OCI-LY1 (cell line): ENCODE data around the gene UGGT1.

Experiments
- H2AFZ ChIP-seq: fragments of 200-600 bp; sonication (generic), shearing (Covaris generic); 2 replicates; pipeline ENCODE4 v1.6.0; 2014; ENCODE audit warnings: antibody characterized with exemption, mild to moderate bottlenecking, low read length
- H3F3A ChIP-seq: fragments of 200-600 bp; sonication (generic), shearing (Covaris generic); 2 replicates; pipeline ENCODE4 v1.6.0; 2014; ENCODE audit warnings: mild to moderate bottlenecking, antibody characterized with exemption, low read length, moderate library complexity; ENCODE audit not compliant: insufficient read depth
- H3K27ac ChIP-seq: fragments of 200-600 bp; sonication (generic); 2 replicates; pipeline ENCODE4 v1.5.1; 2014; ENCODE audit warnings: low read length, mixed run types, mild to moderate bottlenecking, low read depth; ENCODE audit not compliant: poor library complexity, severe bottlenecking
- H3K27me3 ChIP-seq: fragments of 200-600 bp; sonication (generic); 2 replicates; pipeline ENCODE4 v1.6.0; 2014; ENCODE audit warnings: antibody characterized with exemption, mild to moderate bottlenecking, low read length, moderate library complexity; ENCODE audit not compliant: insufficient read depth
- H3K36me3 ChIP-seq: fragments of 200-600 bp; sonication (generic); 2 replicates; pipeline ENCODE4 v1.6.1; 2014; ENCODE audit warnings: mild to moderate bottlenecking, antibody characterized with exemption, low read length, moderate library complexity, mixed read lengths; ENCODE audit not compliant: insufficient read depth
- H3K4me1 ChIP-seq: fragments of 200-600 bp; sonication (generic); 2 replicates; pipeline ENCODE4 v1.5.1; 2014; ENCODE audit warnings: mild to moderate bottlenecking, low read length, moderate library complexity; ENCODE audit not compliant: insufficient read depth, severe bottlenecking
- H3K4me2 ChIP-seq: fragments of 200-600 bp; sonication (generic), shearing (Covaris generic); 2 replicates; pipeline ENCODE4 v1.6.1; 2014; ENCODE audit warnings: low read length
- H3K4me3 ChIP-seq: fragments of 200-600 bp; sonication (generic); 2 replicates; pipeline ENCODE4 v1.5.1; 2014; ENCODE audit warnings: low read length, low read depth, mild to moderate bottlenecking, mixed read lengths; ENCODE audit not compliant: poor library complexity, severe bottlenecking
- H3K79me2 ChIP-seq: fragments of 200-600 bp; shearing (Covaris generic); 2 replicates; pipeline ENCODE4 v1.6.1; 2016; ENCODE audit warnings: mixed run types, low read length, mixed read lengths; ENCODE audit not compliant: insufficient read depth
- H3K9ac ChIP-seq: fragments of 200-600 bp; sonication (generic), shearing (Covaris generic); 2 replicates; pipeline ENCODE4 v1.6.1; 2014; ENCODE audit warnings: mild to moderate bottlenecking, low read length, mixed read lengths
- H3K9me2 ChIP-seq: fragments of 200-600 bp; sonication (generic), shearing (Covaris generic); 2 replicates; pipeline ENCODE4 v1.6.1; 2014; ENCODE audit warnings: low read depth, mild to moderate bottlenecking, low read length, mixed read lengths
- H3K9me3 ChIP-seq: fragments of 200-600 bp; shearing (Covaris generic); 2 replicates; pipeline ENCODE4 v1.6.1; 2014; ENCODE audit warnings: low read length, mixed read lengths
- H4K20me1 ChIP-seq: fragments of 200-600 bp; sonication (generic), shearing (Covaris generic); 2 replicates; pipeline ENCODE4 v1.6.0; 2016; ENCODE audit warnings: mild to moderate bottlenecking, low read length; ENCODE audit not compliant: insufficient read depth
- CTCF ChIP-seq: fragments of 200-600 bp; sonication (generic), shearing (Covaris generic); IDR thresholded peaks from 2 replicates; pipeline ENCODE4 v1.5.1; 2017; ENCODE audit warnings: mild to moderate bottlenecking, antibody characterized with exemption, low read length, moderate library complexity, mixed read lengths
- EZH2 ChIP-seq: fragments of 200-600 bp; sonication (generic), shearing (Covaris generic); IDR thresholded peaks from 2 replicates; pipeline ENCODE4 v1.8.0; 2017; ENCODE audit warnings: borderline replicate concordance, mixed run types, mild to moderate bottlenecking, antibody characterized with exemption, low read length, moderate library complexity, mixed read lengths

Gene UGGT1

GRCh38 chr2:128235581-128235980 lies 144.6 kb downstream of the UGGT1 start:
- Histone ChIP-seq H3K27ac (no peak overlapping the region), H3K4me3 (no peak overlapping the region), H3K4me2 (no peak overlapping the region), H3K27me3 (0 out of 2 replicates have a peak, but pooled peaks cover 3% of the 10 kb centered on the region), H3K9me2 (no peaks in the 10 kb centered on the region), H3K79me2 (no peaks in the 10 kb centered on the region), H3F3A (no peaks in the 10 kb centered on the region), H2AFZ (no peak overlapping the region), H3K9me3 (no peaks in the 10 kb centered on the region), H3K4me1 (peaks cover 5% of the 10 kb centered on the region), H3K9ac (no peak overlapping the region), H3K36me3 (no peaks in the 10 kb centered on the region), H4K20me1 (no peaks in the 10 kb centered on the region)
- TF ChIP-seq CTCF (no peak), EZH2 (no peak)

DNA sequence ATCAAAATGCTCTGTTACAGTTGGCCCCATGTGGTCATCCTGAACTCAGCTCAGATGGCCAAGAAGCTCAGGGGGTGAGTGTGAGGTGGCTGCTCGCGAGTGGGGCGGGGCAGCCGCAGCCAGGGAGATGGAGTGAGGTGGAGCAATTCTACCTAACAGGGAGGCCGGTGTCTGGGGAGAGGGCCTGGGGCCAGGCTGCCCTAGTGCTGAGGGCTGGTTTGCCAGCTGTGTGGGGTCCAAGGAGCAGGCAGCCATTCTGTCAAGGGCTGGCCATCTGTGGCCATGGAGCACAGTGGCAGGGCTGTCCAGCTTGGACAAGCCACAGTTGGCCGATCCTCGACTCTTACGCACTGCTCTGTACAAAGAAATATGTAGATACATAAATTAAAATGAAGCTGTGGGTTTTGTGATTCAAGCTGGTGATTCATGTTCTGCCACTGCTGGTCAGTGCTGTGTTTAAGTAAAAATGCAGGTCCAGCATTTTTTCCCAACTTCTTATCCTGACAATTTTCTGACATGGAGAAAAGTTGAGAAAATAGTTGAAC lies 145.6 kb downstream of the UGGT1 start:
- no peaks in the 10 kb centered on the region for H3F3A ChIP-seq
- peaks cover 5% of the 10 kb centered on the region for H3K4me1 ChIP-seq
- H3K27me3 ChIP-seq, result 0 out of 2 replicates have a peak, but pooled peaks cover 3% of the 10 kb centered on the region
- no peaks in the 10 kb centered on the region for H3K79me2 ChIP-seq
- H3K4me3 ChIP-seq, result no peak overlapping the region
- no peak overlapping the region for H3K4me2 ChIP-seq
- no peaks in the 10 kb centered on the region for H3K9me3 ChIP-seq
- H3K36me3 ChIP-seq, result no peaks in the 10 kb centered on the region
- H3K9me2 ChIP-seq, result no peaks in the 10 kb centered on the region
- no peak overlapping the region for H2AFZ ChIP-seq
- no peak overlapping the region for H3K9ac ChIP-seq
- H3K27ac ChIP-seq, result no peak overlapping the region
- TF ChIP-seq EZH2 (no peak), CTCF (no peak)
- no peaks in the 10 kb centered on the region for H4K20me1 ChIP-seq

DNA sequence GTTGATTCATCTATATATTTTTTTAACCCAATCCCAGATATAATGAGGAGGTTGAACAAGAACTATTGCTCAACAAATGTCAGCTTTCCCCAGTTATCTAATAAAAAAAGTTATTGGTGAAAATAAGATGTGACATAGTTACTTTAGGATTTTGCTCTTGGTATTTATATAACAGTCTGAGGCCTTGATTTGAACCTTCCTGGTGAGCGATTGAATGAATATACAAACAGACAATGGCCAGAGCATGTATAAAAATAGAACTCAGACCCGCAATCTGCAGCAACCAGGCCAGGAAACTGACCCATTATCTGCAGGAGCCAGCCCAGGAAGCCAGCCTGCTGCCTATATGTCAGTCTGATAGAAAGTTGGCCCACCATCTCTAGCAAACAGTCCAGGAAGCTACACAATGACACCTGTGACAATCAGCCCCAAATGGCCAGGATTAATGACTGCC lies 146.1 kb downstream of the UGGT1 start:
- H3K36me3 ChIP-seq, result no peaks in the 10 kb centered on the region
- TF ChIP-seq CTCF, result no peak
- TF ChIP-seq EZH2, result no peak
- no peaks in the 10 kb centered on the region for H3K9me3 ChIP-seq
- H3F3A ChIP-seq, result no peaks in the 10 kb centered on the region
- peaks cover 5% of the 10 kb centered on the region for H3K4me1 ChIP-seq
- no peaks in the 10 kb centered on the region for H3K9me2 ChIP-seq
- H3K9ac ChIP-seq, result no peak overlapping the region
- H2AFZ ChIP-seq, result no peak overlapping the region
- H3K27ac ChIP-seq, result no peak overlapping the region
- H3K4me2 ChIP-seq, result no peak overlapping the region
- no peak overlapping the region for H3K4me3 ChIP-seq
- 0 out of 2 replicates have a peak, but pooled peaks cover 3% of the 10 kb centered on the region for H3K27me3 ChIP-seq
- H3K79me2 ChIP-seq, result no peaks in the 10 kb centered on the region
- no peaks in the 10 kb centered on the region for H4K20me1 ChIP-seq
